Body of pancreas (tissue), 4 donors: ENCODE measurements around the gene PRDM8. TPM values are rescaled to one million over a fixed set of nuclear protein-coding genes. Genes with fewer than 3 reads are reported as not detected.

Source experiments
- ATAC-seq: fragments of 150-250 bp; one replicate; pipeline ENCODE4 v1.9.1; 2016
- DNase-seq, 4 donors: peaks; one replicate each; pipeline ENCODE4 v3.0.0-alpha.2; 2019
- H3K27ac ChIP-seq, 4 donors: fragments of 200-600 bp; sonication (generic); 1 replicate in 3 of 4; 2 replicates in 1 of 4; pipeline versions ENCODE4 v1.5.1 to v1.6.1; 2016 to 2019; ENCODE audit warnings: mild to moderate bottlenecking in 1 of 4, mixed read lengths in 1 of 4, moderate library complexity in 1 of 4
- H3K27me3 ChIP-seq, 2 donors: fragments of 200-600 bp; sonication (generic); one replicate each; pipeline ENCODE4 v1.6.0; 2016; ENCODE audit warnings: mild to moderate bottlenecking in 1 of 2
- H3K36me3 ChIP-seq, 2 donors: fragments of 200-600 bp; sonication (generic); replicated peaks in 1 of 2; 2 replicates each; pipeline ENCODE4 v1.5.1; 2016; ENCODE audit warnings: low read depth in 2 of 2; ENCODE audit not compliant: insufficient read depth in 1 of 2
- H3K4me1 ChIP-seq: fragments of 200-600 bp; sonication (generic); one replicate; pipeline ENCODE4 v1.6.0; 2016
- H3K4me3 ChIP-seq, 2 donors: fragments of 200-600 bp; sonication (generic); 1 replicate in 1 of 2; 2 replicates in 1 of 2; pipeline ENCODE4 v1.5.1; 2016 to 2019
- H3K9me3 ChIP-seq, 3 donors: fragments of 200-600 bp; sonication (generic); 1 replicate in 2 of 3; 2 replicates in 1 of 3; pipeline ENCODE4 v1.5.1; 2016
- POLR2A ChIP-seq, 3 donors: fragments of 450-650 bp; IDR thresholded peaks; one replicate each; pipeline ENCODE4 v1.6.1; 2016; ENCODE audit warnings: antibody characterized with exemption in 3 of 3, mild to moderate bottlenecking in 2 of 3
- WGBS, 2 donors: methylation state at CpG; one replicate each; pipeline ENCODE4 v1.1.5; 2017; 5-methylcytosine and 5-hydroxymethylcytosine counted together
- intact Hi-C: fragments of 100-400 bp; cut with DNase I; formaldehyde crosslinking; loops from one replicate; pipeline ENCODE4 v1.15.1; 2023
- total RNA-seq, 2 donors: library from RNA; depleted of rRNA; stranded (reverse); fragments of >200 nt; gene quantifications; one replicate each; pipeline ENCODE4 v1.1.0, GENCODE V29; 2016
- TF ChIP-seq, protein P1 (sequence below), 7 experiments: fragments of 450-650 bp in 4 of 7; fragments of 200-600 bp in 3 of 7; sonication (generic) in 3 of 7; IDR thresholded peaks; one replicate each; pipeline ENCODE4 v1.5.1; 2016 to 2019; ENCODE audit warnings: antibody characterized with exemption in 7 of 7

The PRDM8 gene
- total RNA-seq, 2 donors from 2014 or later, result 2.6 to 5.9 TPM

- no peak overlapping the region for H3K27ac ChIP-seq
- DNase-seq (no peak), ATAC-seq (no peak)
- no peaks in the 10 kb centered on the region for H3K9me3 ChIP-seq
- peaks cover 13% of the 10 kb centered on the region for H3K4me1 ChIP-seq
- 54 to 59% methylated on average over 3 of the region's 3 CpGs for WGBS, 2 donors
- TF ChIP-seq, protein P1, sequence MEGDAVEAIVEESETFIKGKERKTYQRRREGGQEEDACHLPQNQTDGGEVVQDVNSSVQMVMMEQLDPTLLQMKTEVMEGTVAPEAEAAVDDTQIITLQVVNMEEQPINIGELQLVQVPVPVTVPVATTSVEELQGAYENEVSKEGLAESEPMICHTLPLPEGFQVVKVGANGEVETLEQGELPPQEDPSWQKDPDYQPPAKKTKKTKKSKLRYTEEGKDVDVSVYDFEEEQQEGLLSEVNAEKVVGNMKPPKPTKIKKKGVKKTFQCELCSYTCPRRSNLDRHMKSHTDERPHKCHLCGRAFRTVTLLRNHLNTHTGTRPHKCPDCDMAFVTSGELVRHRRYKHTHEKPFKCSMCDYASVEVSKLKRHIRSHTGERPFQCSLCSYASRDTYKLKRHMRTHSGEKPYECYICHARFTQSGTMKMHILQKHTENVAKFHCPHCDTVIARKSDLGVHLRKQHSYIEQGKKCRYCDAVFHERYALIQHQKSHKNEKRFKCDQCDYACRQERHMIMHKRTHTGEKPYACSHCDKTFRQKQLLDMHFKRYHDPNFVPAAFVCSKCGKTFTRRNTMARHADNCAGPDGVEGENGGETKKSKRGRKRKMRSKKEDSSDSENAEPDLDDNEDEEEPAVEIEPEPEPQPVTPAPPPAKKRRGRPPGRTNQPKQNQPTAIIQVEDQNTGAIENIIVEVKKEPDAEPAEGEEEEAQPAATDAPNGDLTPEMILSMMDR (IDR thresholded peaks at IDR 0.05), result no peak
- TF ChIP-seq POLR2A (IDR thresholded peaks at IDR 0.05), result no peak
- no peaks in the 10 kb centered on the region for H3K36me3 ChIP-seq
- intact Hi-C loops, result no loop called here
- H3K4me3 ChIP-seq, result no peak overlapping the region
- H3K27me3 ChIP-seq, result peaks cover 0 to 6% of the 10 kb centered on the region in 2 donors
Observed at GRCh38 chr4:80192252-80192866, 4.9 kb upstream of the PRDM8 start.

DNA sequence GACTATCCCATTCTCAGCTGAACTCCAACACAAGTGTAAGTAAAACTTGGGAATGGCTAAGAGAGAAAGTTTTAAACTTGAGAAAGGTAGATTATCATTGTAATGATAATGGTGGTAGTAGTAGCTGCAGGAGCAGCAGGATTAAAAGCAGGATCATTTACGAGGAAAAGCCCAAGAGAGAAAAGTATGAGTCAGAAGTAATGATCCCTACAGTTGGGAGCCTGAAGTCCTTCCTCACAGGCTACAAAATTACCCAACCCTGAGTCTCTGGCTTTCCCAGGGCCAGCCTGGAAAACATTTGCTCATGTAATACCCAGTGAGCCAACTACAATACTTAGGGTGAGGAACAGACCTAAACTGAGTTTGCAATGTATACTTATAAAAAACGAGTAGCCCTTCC is 4.4 kb upstream of the PRDM8 start:
- DNase-seq, result no peak
- intact Hi-C loops, result no loop called here
- no peak for ATAC-seq
- TF ChIP-seq, protein P1 (IDR thresholded peaks at IDR 0.05), result no peak
- no peak for TF ChIP-seq POLR2A (IDR thresholded peaks at IDR 0.05)
- WGBS, 2 donors, result 30 to 32% methylated on average over 2 of the region's 2 CpGs
- H3K4me1 ChIP-seq, result peaks cover 19% of the 10 kb centered on the region
- H3K9me3 ChIP-seq, result no peaks in the 10 kb centered on the region
- H3K36me3 ChIP-seq, result no peaks in the 10 kb centered on the region
- no peak overlapping the region for H3K4me3 ChIP-seq
- H3K27ac ChIP-seq, result no peak overlapping the region
- peaks cover 0 to under 1% of the 10 kb centered on the region in 2 donors for H3K27me3 ChIP-seq

DNA sequence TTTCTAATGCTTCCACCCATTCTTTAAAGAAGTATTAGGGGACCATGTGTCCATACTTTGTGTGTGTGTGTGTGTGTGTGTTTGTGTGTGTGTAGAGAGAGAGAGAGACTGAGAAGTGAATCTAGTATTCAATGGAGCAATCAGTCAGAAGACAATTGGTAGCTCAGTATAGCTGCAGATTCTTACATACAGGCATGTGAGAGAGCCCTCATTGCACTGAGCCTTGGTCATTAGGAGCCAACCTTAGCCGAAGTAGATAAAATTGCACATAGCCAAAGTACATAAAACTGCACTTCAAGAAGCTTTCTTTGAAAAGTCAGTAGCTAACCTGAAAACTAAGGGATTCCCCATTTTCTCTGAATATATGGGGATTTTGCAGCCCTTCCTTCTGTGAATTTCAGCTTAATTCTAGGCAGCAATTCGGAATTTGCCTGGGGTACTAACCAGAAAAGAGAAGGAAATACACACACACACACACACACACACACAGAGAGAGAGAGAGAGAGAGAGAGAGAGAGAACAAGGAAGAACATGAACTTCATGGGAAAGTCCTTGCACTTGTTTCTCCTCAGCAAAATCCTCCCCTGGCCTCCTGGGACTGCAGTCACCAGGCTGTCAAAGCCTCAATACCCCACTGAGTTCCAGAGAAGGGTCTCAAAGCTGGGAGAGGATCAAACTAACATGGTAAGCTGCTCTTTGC is 1.7 kb upstream of the PRDM8 start:
- no peak overlapping the region for H3K4me3 ChIP-seq
- no peaks in the 10 kb centered on the region for H3K36me3 ChIP-seq
- WGBS, 2 donors, result 37 to 40% methylated on average over 2 of the region's 2 CpGs
- DNase-seq, result no peak
- intact Hi-C loops, result no loop called here
- H3K9me3 ChIP-seq, result no peaks in the 10 kb centered on the region
- H3K4me1 ChIP-seq, result peaks cover 15% of the 10 kb centered on the region
- H3K27ac ChIP-seq, result no peak overlapping the region
- ATAC-seq, result no peak
- peaks cover 0 to 6% of the 10 kb centered on the region in 2 donors for H3K27me3 ChIP-seq
- TF ChIP-seq, protein P1 (IDR thresholded peaks at IDR 0.05), result no peak
- TF ChIP-seq POLR2A (IDR thresholded peaks at IDR 0.05), result no peak

DNA sequence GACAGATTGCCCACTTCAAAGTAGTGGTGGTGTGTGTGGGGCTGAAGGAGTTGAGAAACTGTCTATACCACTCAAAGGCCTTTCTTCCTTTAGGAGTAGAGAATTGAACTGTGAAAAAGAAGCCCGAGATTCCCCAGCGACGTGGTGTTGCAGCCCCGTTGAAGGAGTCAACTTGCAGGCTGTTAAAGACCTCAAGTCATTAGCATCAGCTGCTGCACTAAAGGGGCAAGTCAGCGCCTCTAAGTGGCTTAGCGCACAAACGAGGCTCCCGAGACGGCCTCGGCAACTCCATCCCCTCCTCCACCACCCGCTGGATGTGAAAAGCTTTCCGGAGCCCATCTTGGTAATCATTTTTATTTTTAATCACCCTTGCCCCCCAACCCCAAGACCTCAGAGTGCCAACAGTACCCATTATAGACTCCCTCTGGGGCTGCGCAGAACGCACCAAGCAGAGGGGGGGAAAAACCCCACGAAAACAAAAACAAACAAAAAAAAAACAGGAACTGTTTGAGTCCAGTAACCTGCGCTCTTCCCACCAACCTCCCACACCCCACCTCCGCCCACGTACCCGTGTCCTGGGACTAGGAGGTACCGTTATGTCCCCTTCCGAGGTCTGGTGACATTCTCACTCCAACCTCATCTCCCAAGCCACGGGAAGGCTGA is 913 bp upstream of the PRDM8 start:
- Histone ChIP-seq H3K4me1 (peaks cover 16% of the 10 kb centered on the region), H3K4me3 (no peak overlapping the region), H3K36me3 (no peaks in the 10 kb centered on the region), H3K27ac (no peak overlapping the region), H3K27me3 (peaks cover 0 to 6% of the 10 kb centered on the region in 2 donors), H3K9me3 (no peaks in the 10 kb centered on the region)
- TF ChIP-seq, protein P1 (IDR thresholded peaks at IDR 0.05), result no peak
- no peak for TF ChIP-seq POLR2A (IDR thresholded peaks at IDR 0.05)
- ATAC-seq (no peak), DNase-seq (no peak)
- WGBS, 2 donors, result 11 to 15% methylated on average over 22 of the region's 22 CpGs
- intact Hi-C loops, result no loop called here
